Measurements from ENCODE around the gene YPEL3.
"Not testable (repeated sequence)": the region's sequence is repeated elsewhere in the genome, so short reads cannot be mapped to it uniquely, and the experiment has no call there.

YPEL3 gene

GRCh38 chr16:30119428-30119827 is 23.4 kb upstream of the YPEL3 start:
- POLR2A ChIA-PET: no interaction called here
- CTCF ChIA-PET: interaction anchor here (0.8 to 3.3 kb wide), 2 partner anchors 8 to 28 kb away, joined by 4 to 28 read pairs; partner anchors contain the start of genes GDPD3 and TBX6
- no peak for DNase-seq (ENCODE audit: low read depth, low spot score)
- TF ChIP-seq CTCF (IDR thresholded peaks at IDR 0.05; ENCODE audit: insufficient read depth, low read length, missing control alignments): no peak
- no peak overlapping the region for H3K4me3 ChIP-seq (ENCODE audit: low read depth, low read length)

- no peak for TF ChIP-seq CTCF (IDR thresholded peaks at IDR 0.05; ENCODE audit: insufficient read depth, low read length, missing control alignments)
- CTCF ChIA-PET: interaction anchor here (1.3 kb wide), 1 partner anchor 26 kb away, joined by 5 read pairs; the partner anchor contains the start of gene TBX6
- POLR2A ChIA-PET: no interaction called here
- H3K4me3 ChIP-seq (ENCODE audit: low read depth, low read length): no peak overlapping the region
- no peak for DNase-seq (ENCODE audit: low read depth, low spot score)
Measured at GRCh38 chr16:30117768-30118167, 21.8 kb upstream of the YPEL3 start.

GRCh38 chr16:30116291-30117207 is 20.5 kb upstream of the YPEL3 start:
- CTCF ChIA-PET: no interaction called here
- H3K4me3 ChIP-seq (ENCODE audit: low read depth, low read length): no peak overlapping the region
- no peak for DNase-seq (ENCODE audit: low read depth, low spot score)
- no peak for TF ChIP-seq CTCF (IDR thresholded peaks at IDR 0.05; ENCODE audit: insufficient read depth, low read length, missing control alignments)
- POLR2A ChIA-PET: no interaction called here

GRCh38 chr16:30115238-30115637 is 19.2 kb upstream of the YPEL3 start:
- CTCF ChIA-PET: interaction anchor here (1.3 to 6.6 kb wide), 4 partner anchors 13 to 67 kb away, joined by 3 to 82 read pairs (median 6); partner anchors contain the start of gene TBX6
- POLR2A ChIA-PET: no interaction called here
- DNase-seq (ENCODE audit: low read depth, low spot score): no peak
- no peak overlapping the region for H3K4me3 ChIP-seq (ENCODE audit: low read depth, low read length)
- TF ChIP-seq CTCF (IDR thresholded peaks at IDR 0.05; ENCODE audit: insufficient read depth, low read length, missing control alignments): no peak

- POLR2A ChIA-PET; H3K4me3 ChIP-seq (ENCODE audit: low read depth, low read length); DNase-seq (ENCODE audit: low read depth, low spot score): not testable (repeated sequence)
- CTCF ChIA-PET: interaction anchor here (1.3 to 6.6 kb wide), 6 partner anchors 13 to 295 kb away, joined by 3 to 82 read pairs (median 4); partner anchors contain the start of gene TBX6
Measured at GRCh38 chr16:30114833-30115232, 18.8 kb upstream of the YPEL3 start.

GRCh38 chr16:30114411-30114810 is 18.4 kb upstream of the YPEL3 start:
- POLR2A ChIA-PET: no interaction called here
- CTCF ChIA-PET: interaction anchor here (1.3 to 6.6 kb wide), 6 partner anchors 12 to 295 kb away, joined by 3 to 82 read pairs (median 4); partner anchors contain the start of gene TBX6

More at GRCh38 chr16:30114411-30114810, 18.4 kb upstream of the YPEL3 start:
- no peak for DNase-seq (ENCODE audit: low read depth, low spot score)
- H3K4me3 ChIP-seq (ENCODE audit: low read depth, low read length): no peak overlapping the region
- TF ChIP-seq CTCF (IDR thresholded peaks at IDR 0.05; ENCODE audit: insufficient read depth, low read length, missing control alignments): no peak
